Stomach smooth muscle (tissue), 2 donors: ENCODE data around the gene ALK.

ENCODE experiments used
- H3K27ac ChIP-seq: one replicate; pipeline ENCODE4 v1.7.0; 2013; ENCODE audit warnings: mild to moderate bottlenecking, low read length, inconsistent platforms
- H3K27me3 ChIP-seq, 2 donors: one replicate each; pipeline ENCODE4 v1.7.0; 2013; ENCODE audit warnings: low read length in 2 of 2; ENCODE audit not compliant: insufficient read depth in 2 of 2, control insufficient read depth in 1 of 2
- H3K36me3 ChIP-seq, 2 donors: one replicate each; pipeline ENCODE4 v1.7.0; 2013; ENCODE audit warnings: low read length in 2 of 2; ENCODE audit not compliant: control insufficient read depth in 2 of 2, insufficient read depth in 2 of 2
- H3K4me1 ChIP-seq: one replicate; pipeline ENCODE4 v1.7.0; 2013; ENCODE audit warnings: low read length; ENCODE audit not compliant: control insufficient read depth, insufficient read depth
- H3K4me3 ChIP-seq, 2 donors: one replicate each; pipeline ENCODE4 v1.7.0; 2013; ENCODE audit warnings: low read length in 2 of 2
- H3K9ac ChIP-seq, 2 donors: one replicate each; pipeline ENCODE4 v1.7.0; 2013; ENCODE audit warnings: low read length in 2 of 2, mild to moderate bottlenecking in 1 of 2
- H3K9me3 ChIP-seq, 2 donors: one replicate each; pipeline ENCODE4 v1.7.0; 2013; ENCODE audit warnings: low read length in 2 of 2; ENCODE audit not compliant: control insufficient read depth in 2 of 2
- donor health status: healthy.
- donor health status: Pancreatic carcinoma.

ALK gene

GRCh38 chr2:29317077-29317517 is 604.3 kb downstream of the ALK start:
- H3K36me3 ChIP-seq: no peaks in the 10 kb centered on the region
- peaks cover 5 to 13% of the 10 kb centered on the region in 2 donors for H3K27me3 ChIP-seq
- no peak overlapping the region for H3K9ac ChIP-seq
- H3K4me3 ChIP-seq: peak overlapping the region in 1 of 2 donors; percentile 40
- no peaks in the 10 kb centered on the region for H3K9me3 ChIP-seq
- no peak overlapping the region for H3K27ac ChIP-seq
- peaks cover 6% of the 10 kb centered on the region for H3K4me1 ChIP-seq

- H3K4me3 ChIP-seq: no peak overlapping the region
- no peak overlapping the region for H3K9ac ChIP-seq
- H3K27ac ChIP-seq: no peak overlapping the region
- H3K4me1 ChIP-seq: peaks cover 6% of the 10 kb centered on the region
- no peaks in the 10 kb centered on the region for H3K9me3 ChIP-seq
- no peaks in the 10 kb centered on the region for H3K36me3 ChIP-seq
- peaks cover under 1 to 11% of the 10 kb centered on the region in 2 donors for H3K27me3 ChIP-seq
These were observed 606.4 kb downstream of the ALK start for GRCh38 chr2:29314816-29315571.

DNA sequence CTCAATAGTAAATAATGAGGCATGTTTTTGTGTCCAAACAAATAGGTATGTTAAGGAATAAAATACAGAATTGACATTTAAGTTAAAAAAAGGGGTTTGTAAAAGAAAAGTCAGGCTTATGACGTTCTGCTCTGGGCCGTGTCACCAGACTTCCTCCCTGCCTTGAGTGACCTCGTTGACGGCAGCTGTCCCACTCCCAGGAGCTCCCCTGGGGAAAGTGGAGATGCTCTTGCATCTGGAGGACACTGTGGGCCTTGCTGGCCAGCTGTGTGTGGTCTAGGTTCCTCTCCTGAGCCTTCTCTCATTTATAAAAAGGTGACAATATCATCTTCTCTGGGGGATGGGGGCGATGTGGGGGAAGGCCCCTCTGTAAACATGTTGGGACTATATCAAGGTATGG is 609.9 kb downstream of the ALK start:
- Histone ChIP-seq H3K9me3 (no peaks in the 10 kb centered on the region), H3K36me3 (no peaks in the 10 kb centered on the region), H3K9ac (no peak overlapping the region), H3K27me3 (peaks cover 0 to 9% of the 10 kb centered on the region in 2 donors), H3K4me1 (no peaks in the 10 kb centered on the region), H3K4me3 (no peak overlapping the region), H3K27ac (no peak overlapping the region)

DNA sequence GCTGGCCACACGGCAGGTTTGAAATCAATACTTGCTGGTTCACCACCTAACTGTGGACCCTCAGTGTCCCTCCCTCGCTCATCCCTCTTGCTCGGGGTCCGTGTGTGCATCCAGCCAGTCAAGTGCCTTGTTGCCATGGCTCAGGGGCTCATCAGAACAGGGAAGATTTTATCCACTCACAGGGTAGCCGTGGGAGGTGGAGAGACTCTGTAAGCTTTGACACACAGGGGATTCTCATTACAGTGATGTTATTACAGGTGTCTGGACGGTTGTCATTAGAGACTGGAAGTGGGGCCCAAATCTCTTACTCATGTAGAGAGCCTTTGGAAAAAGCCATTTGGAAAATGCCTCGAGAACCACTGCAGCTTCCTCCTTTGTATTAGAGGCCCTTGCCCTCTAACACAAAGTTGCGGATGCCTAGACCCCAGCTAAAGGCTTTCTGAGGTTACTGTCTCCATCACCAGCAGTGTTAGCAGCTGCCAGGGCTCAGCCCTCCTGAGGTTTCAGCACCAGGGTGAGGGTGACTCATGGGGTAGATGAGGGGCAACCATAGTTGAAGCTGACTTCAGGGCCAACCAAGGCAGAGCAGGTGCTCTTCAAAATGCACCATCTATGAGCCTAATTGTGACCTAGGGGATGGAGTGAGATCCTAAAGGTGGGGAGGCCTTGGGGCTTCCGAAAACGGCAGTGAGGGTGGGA is 610.6 kb downstream of the ALK start:
- H3K4me3 ChIP-seq: no peak overlapping the region
- H3K36me3 ChIP-seq: no peaks in the 10 kb centered on the region
- H3K4me1 ChIP-seq: no peaks in the 10 kb centered on the region

DNA sequence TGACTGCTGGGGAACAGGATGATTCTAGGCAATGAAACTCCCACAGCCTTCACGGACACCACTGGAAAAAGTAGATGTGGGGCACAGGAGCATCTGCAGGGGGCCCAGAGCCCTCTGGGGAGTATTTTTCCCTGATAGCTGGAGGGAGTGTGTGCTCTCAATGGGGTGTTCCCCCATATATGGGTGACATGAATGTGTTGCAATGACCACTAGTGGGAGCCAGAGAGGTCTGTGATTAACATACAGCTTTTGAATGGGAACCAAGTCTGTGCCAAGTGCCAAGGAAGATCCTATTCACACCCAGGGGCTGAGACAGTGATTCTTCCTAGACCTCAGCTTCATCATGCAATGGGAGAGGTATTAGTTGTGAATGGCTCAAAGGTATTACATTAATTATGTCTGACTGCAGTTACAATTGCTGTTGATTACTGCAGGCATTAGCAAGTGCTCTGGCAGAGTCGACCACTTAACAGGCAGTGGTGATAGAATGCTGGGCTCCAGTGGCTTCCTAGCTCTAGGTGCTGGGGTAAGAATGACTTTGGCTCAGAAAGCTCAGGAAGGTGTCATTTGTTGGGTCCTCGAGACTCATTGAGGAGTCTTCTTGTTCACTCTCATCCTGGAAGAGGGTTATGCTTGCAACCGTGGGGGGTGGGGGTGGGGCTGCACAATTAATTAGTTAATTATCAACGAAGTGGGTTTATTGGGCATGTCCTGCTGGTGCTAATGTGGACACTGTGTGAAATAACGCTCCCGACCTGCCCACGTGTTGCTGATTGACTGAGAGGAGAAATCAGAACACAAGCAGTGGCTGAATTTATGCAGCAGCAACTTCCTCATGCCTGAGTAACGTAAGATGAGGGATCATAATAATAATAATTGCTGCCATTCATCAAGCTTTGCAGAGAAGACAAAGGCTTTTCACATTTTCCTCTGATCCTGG is 612.0 kb downstream of the ALK start:
- no peak overlapping the region for H3K9ac ChIP-seq
- no peaks in the 10 kb centered on the region for H3K36me3 ChIP-seq
- no peak overlapping the region for H3K27ac ChIP-seq
- H3K9me3 ChIP-seq: no peaks in the 10 kb centered on the region
- H3K4me3 ChIP-seq: no peak overlapping the region
- H3K4me1 ChIP-seq: no peaks in the 10 kb centered on the region
- H3K27me3 ChIP-seq: peaks cover 0 to 9% of the 10 kb centered on the region in 2 donors

More for the DNA sequence above, 610.6 kb downstream of the ALK start:
- Histone ChIP-seq H3K9ac (no peak overlapping the region), H3K9me3 (no peaks in the 10 kb centered on the region), H3K27me3 (peaks cover 0 to 9% of the 10 kb centered on the region in 2 donors), H3K27ac (no peak overlapping the region)

- Histone ChIP-seq H3K4me1 (no peaks in the 10 kb centered on the region), H3K4me3 (no peak overlapping the region), H3K36me3 (no peaks in the 10 kb centered on the region), H3K9ac (no peak overlapping the region), H3K9me3 (no peaks in the 10 kb centered on the region), H3K27me3 (peaks cover 0 to 9% of the 10 kb centered on the region in 2 donors), H3K27ac (no peak overlapping the region)
These were observed 613.0 kb downstream of the ALK start for GRCh38 chr2:29308366-29308765.

- Histone ChIP-seq H3K4me3 (no peak overlapping the region), H3K27ac (no peak overlapping the region), H3K9me3 (no peaks in the 10 kb centered on the region)
These were observed 613.9 kb downstream of the ALK start for GRCh38 chr2:29307519-29307918.

DNA sequence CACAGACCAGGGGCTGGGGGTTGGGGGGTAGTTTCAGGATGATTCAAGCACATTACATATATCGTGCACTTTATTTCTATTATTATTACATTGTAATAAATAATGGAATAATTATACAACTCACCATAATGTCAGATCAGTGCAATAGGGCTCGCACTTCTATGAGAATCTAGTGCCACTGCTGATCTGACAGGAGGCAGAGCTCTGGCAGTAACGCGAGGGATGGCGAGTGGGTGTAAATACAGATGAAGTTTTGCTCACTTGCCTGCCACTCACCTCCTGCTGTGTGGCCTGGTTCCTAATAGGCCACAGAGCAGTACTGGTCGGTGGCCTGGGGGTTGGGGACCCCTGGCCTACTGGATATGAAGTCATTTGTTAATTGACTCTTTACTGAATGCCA is 615.6 kb downstream of the ALK start:
- H3K9ac ChIP-seq: no peak overlapping the region
- peaks cover 0 to 2% of the 10 kb centered on the region in 2 donors for H3K27me3 ChIP-seq
- no peak overlapping the region for H3K4me3 ChIP-seq
- H3K27ac ChIP-seq: no peak overlapping the region
- H3K4me1 ChIP-seq: no peaks in the 10 kb centered on the region
- no peaks in the 10 kb centered on the region for H3K9me3 ChIP-seq
- no peaks in the 10 kb centered on the region for H3K36me3 ChIP-seq

More at GRCh38 chr2:29307519-29307918, 613.9 kb downstream of the ALK start:
- H3K9ac ChIP-seq: no peak overlapping the region
- peaks cover 0 to 8% of the 10 kb centered on the region in 2 donors for H3K27me3 ChIP-seq
- no peaks in the 10 kb centered on the region for H3K4me1 ChIP-seq
- H3K36me3 ChIP-seq: no peaks in the 10 kb centered on the region

DNA sequence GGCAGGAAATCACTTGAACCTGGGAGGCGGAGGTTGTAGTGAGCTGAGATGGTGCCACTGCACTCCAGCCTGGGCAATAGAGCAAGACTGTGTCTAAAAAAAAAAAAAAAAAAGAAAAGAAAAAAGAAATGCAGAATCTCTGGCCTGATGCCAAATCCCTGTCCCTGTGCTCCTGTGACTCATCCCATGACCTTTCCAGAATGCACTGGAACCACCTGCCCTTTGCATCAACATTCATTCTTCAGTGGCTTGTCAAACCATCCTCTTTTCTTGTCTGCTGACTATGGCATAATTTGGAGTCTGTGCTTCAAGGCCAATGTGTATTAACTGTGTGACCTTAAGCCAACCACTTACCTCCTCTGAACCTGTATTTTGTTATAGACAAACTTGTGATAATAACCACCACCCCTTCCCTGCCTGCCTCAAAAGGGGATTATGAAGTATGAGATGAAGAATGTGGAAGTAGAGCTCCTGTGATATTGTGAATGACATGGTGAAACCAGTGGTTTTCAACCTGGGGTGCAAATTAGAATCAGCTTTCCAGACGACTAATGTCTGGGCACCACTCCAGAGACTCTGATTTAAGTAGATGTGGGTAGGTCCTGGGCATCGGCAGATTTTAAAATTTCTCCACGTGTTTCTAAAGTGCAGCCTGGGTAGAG is 616.9 kb downstream of the ALK start:
- Histone ChIP-seq H3K9ac (no peak overlapping the region), H3K9me3 (no peaks in the 10 kb centered on the region), H3K27ac (no peak overlapping the region), H3K4me1 (no peaks in the 10 kb centered on the region), H3K4me3 (no peak overlapping the region), H3K27me3 (no peaks in the 10 kb centered on the region), H3K36me3 (no peaks in the 10 kb centered on the region)

DNA sequence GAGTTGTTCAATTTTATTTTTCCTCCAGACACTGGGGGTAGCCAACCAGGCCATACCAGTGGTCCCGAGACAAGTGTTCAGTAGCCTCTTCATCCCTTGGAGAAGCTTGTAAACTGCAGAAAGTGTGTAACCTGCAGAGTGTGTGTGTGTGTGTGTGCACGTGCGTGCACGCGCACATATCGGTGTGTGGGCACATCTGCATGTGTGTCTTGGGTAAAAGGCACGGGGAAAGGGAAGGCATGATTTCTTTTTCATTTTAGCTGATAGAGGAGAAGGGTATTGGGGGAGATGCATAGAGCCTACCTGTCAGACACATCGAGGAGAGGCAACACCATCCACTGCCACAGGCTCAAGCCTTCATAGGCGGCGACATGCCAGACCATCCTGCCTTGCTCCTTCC is 624.8 kb downstream of the ALK start:
- Histone ChIP-seq H3K27ac (no peak overlapping the region), H3K4me3 (no peak overlapping the region), H3K4me1 (no peaks in the 10 kb centered on the region), H3K36me3 (no peaks in the 10 kb centered on the region), H3K9ac (no peak overlapping the region), H3K27me3 (peaks cover 0 to 2% of the 10 kb centered on the region in 2 donors), H3K9me3 (no peaks in the 10 kb centered on the region)
